ENCODE results near the gene LARP6. TPM values are rescaled to one million over a fixed set of nuclear protein-coding genes. Genes with fewer than 3 reads are reported as not detected.
A peak's percentile ranks its signal among the peaks of the same experiment; 100 is the strongest.
"Not testable (repeated sequence)": the region's sequence is repeated elsewhere in the genome, so short reads cannot be mapped to it uniquely, and the experiment has no call there.

LARP6 gene
- total RNA-seq, 2 donors from 2014 or later = 0.23 TPM; not detected in 1

GRCh38 chr15:70815604-70816003, 38.4 kb downstream of the LARP6 start:
- no peak overlapping the region for H3K27ac Mint-ChIP-seq
- ATAC-seq = no peak
- no peaks in the 10 kb centered on the region for H3K36me3 Mint-ChIP-seq
- DNase-seq (ENCODE audit: low spot score in 2 of 2) = no peak
- H3K9me3 Mint-ChIP-seq = no peaks in the 10 kb centered on the region

GRCh38 chr15:70815011-70815410, 38.9 kb downstream of the LARP6 start:
- DNase-seq (ENCODE audit: low spot score in 2 of 2); H3K36me3 Mint-ChIP-seq; ATAC-seq; H3K27ac Mint-ChIP-seq; H3K9me3 Mint-ChIP-seq: not testable (repeated sequence)

GRCh38 chr15:70812827-70813364, 41.1 kb downstream of the LARP6 start:
- Mint-ChIP-seq H3K27ac (no peak overlapping the region), H3K9me3 (no peaks in the 10 kb centered on the region), H3K36me3 (no peaks in the 10 kb centered on the region)
- no peak for DNase-seq (ENCODE audit: low spot score in 2 of 2)
- ATAC-seq = no peak

- H3K27ac Mint-ChIP-seq = no peak overlapping the region
These were observed 42.9 kb downstream of the LARP6 start for GRCh38 chr15:70810916-70811578.

GRCh38 chr15:70806992-70807712, 46.8 kb downstream of the LARP6 start:
- ATAC-seq (no peak), DNase-seq (ENCODE audit: low spot score in 2 of 2) (no peak)
- Mint-ChIP-seq H3K9me3 (no peaks in the 10 kb centered on the region), H3K36me3 (no peaks in the 10 kb centered on the region), H3K27ac (peak overlapping the region in 1 of 2 donors; percentile 57)

More at GRCh38 chr15:70810916-70811578, 42.9 kb downstream of the LARP6 start:
- ATAC-seq = no peak
- no peaks in the 10 kb centered on the region for H3K9me3 Mint-ChIP-seq
- no peaks in the 10 kb centered on the region for H3K36me3 Mint-ChIP-seq
- DNase-seq (ENCODE audit: low spot score in 2 of 2) = no peak

- not testable (repeated sequence) for H3K27ac Mint-ChIP-seq; ATAC-seq; H3K36me3 Mint-ChIP-seq; H3K9me3 Mint-ChIP-seq; DNase-seq (ENCODE audit: low spot score in 2 of 2)
These were observed 49.6 kb downstream of the LARP6 start for GRCh38 chr15:70804388-70804787.

- ATAC-seq = no peak
- H3K36me3 Mint-ChIP-seq = no peaks in the 10 kb centered on the region
- no peak for DNase-seq (ENCODE audit: low spot score in 2 of 2)
- no peak overlapping the region for H3K27ac Mint-ChIP-seq
- no peaks in the 10 kb centered on the region for H3K9me3 Mint-ChIP-seq
These were observed 51.3 kb downstream of the LARP6 start for GRCh38 chr15:70802629-70803028.

- DNase-seq (ENCODE audit: low spot score in 2 of 2) (no peak), ATAC-seq (no peak)
- Mint-ChIP-seq H3K9me3 (no peaks in the 10 kb centered on the region), H3K36me3 (no peaks in the 10 kb centered on the region), H3K27ac (no peak overlapping the region)
These were observed 52.8 kb downstream of the LARP6 start for GRCh38 chr15:70801109-70801508.

GRCh38 chr15:70799667-70800450, 54.1 kb downstream of the LARP6 start:
- Mint-ChIP-seq H3K27ac (peak overlapping the region in 1 of 2 donors; percentile 36), H3K9me3 (no peaks in the 10 kb centered on the region), H3K36me3 (no peaks in the 10 kb centered on the region)
- DNase-seq (ENCODE audit: low spot score in 2 of 2) (no peak), ATAC-seq (no peak)

GRCh38 chr15:70797464-70797863, 56.5 kb downstream of the LARP6 start:
- H3K27ac Mint-ChIP-seq = no peak overlapping the region
- H3K9me3 Mint-ChIP-seq = no peaks in the 10 kb centered on the region
- DNase-seq (ENCODE audit: low spot score in 2 of 2) = no peak
- no peaks in the 10 kb centered on the region for H3K36me3 Mint-ChIP-seq
- ATAC-seq = no peak

GRCh38 chr15:70796516-70797310, 57.2 kb downstream of the LARP6 start:
- Mint-ChIP-seq H3K36me3 (no peaks in the 10 kb centered on the region), H3K27ac (no peak overlapping the region), H3K9me3 (no peaks in the 10 kb centered on the region)
- DNase-seq (ENCODE audit: low spot score in 2 of 2) (no peak), ATAC-seq (no peak)

GRCh38 chr15:70795311-70795665, 58.7 kb downstream of the LARP6 start:
- no peak overlapping the region for H3K27ac Mint-ChIP-seq
- H3K9me3 Mint-ChIP-seq = no peaks in the 10 kb centered on the region
- ATAC-seq = no peak

GRCh38 chr15:70794596-70795310, 59.2 kb downstream of the LARP6 start:
- H3K36me3 Mint-ChIP-seq = no peaks in the 10 kb centered on the region
- no peak overlapping the region for H3K27ac Mint-ChIP-seq
- no peak for DNase-seq (ENCODE audit: low spot score in 2 of 2)
- ATAC-seq = no peak
- no peaks in the 10 kb centered on the region for H3K9me3 Mint-ChIP-seq

More at GRCh38 chr15:70795311-70795665, 58.7 kb downstream of the LARP6 start:
- no peaks in the 10 kb centered on the region for H3K36me3 Mint-ChIP-seq
- no peak for DNase-seq (ENCODE audit: low spot score in 2 of 2)

- no peak overlapping the region for H3K27ac Mint-ChIP-seq
- ATAC-seq = no peak
- DNase-seq (ENCODE audit: low spot score in 2 of 2) = no peak
- no peaks in the 10 kb centered on the region for H3K9me3 Mint-ChIP-seq
- H3K36me3 Mint-ChIP-seq = no peaks in the 10 kb centered on the region
These were observed 60.3 kb downstream of the LARP6 start for GRCh38 chr15:70793694-70794093.

GRCh38 chr15:70792171-70792573, 61.8 kb downstream of the LARP6 start:
- Mint-ChIP-seq H3K27ac (no peak overlapping the region), H3K36me3 (no peaks in the 10 kb centered on the region), H3K9me3 (no peaks in the 10 kb centered on the region)
- no peak for ATAC-seq
- DNase-seq (ENCODE audit: low spot score in 2 of 2) = no peak

- Mint-ChIP-seq H3K36me3 (no peaks in the 10 kb centered on the region), H3K27ac (no peak overlapping the region), H3K9me3 (no peaks in the 10 kb centered on the region)
- ATAC-seq (no peak), DNase-seq (ENCODE audit: low spot score in 2 of 2) (no peak)
These were observed 62.7 kb downstream of the LARP6 start for GRCh38 chr15:70791259-70791658.
